Lower lobe of right lung (tissue), 2 donors: ENCODE data around the gene NEURL3. TPM values are rescaled to one million over a fixed set of nuclear protein-coding genes. Genes with fewer than 3 reads are reported as not detected.

Experiments
- ATAC-seq, 2 donors: fragments of 200-7000 bp; cut with Tn5 transposase; one replicate each; pipeline ENCODE4 v1.9.1; 2020 to 2022; ENCODE audit warnings: mild to moderate bottlenecking in 2 of 2, moderate library complexity in 2 of 2
- DNase-seq: peaks from one replicate; pipeline ENCODE4 v3.0.0-alpha.2; 2020
- H3K27ac ChIP-seq: fragments of 200-600 bp; one replicate; pipeline ENCODE4 v1.8.0; 2022
- H3K27me3 ChIP-seq: fragments of 200-600 bp; one replicate; pipeline ENCODE4 v1.8.0; 2022; ENCODE audit warnings: low read depth
- H3K36me3 ChIP-seq: fragments of 200-600 bp; one replicate; pipeline ENCODE4 v1.8.0; 2022; ENCODE audit warnings: mild to moderate bottlenecking
- H3K4me1 ChIP-seq: fragments of 200-600 bp; one replicate; pipeline ENCODE4 v1.8.0; 2022
- H3K4me3 ChIP-seq: fragments of 200-600 bp; one replicate; pipeline ENCODE4 v1.8.0; 2022; ENCODE audit warnings: mild to moderate bottlenecking
- H3K9me3 ChIP-seq: fragments of 200-600 bp; one replicate; pipeline ENCODE4 v1.8.0; 2022
- CTCF ChIP-seq: fragments of 200-600 bp; IDR thresholded peaks from one replicate; pipeline ENCODE4 v1.8.0; 2022; ENCODE audit warnings: antibody characterized with exemption, mild to moderate bottlenecking
- intact Hi-C: fragments of 100-400 bp; cut with DNase I; formaldehyde crosslinking; loops from one replicate; pipeline ENCODE4 v1.11.0; 2022
- total RNA-seq: library from RNA; stranded (reverse); fragmentation: NEBNext Ultra II Directional; extraction: Animal tissue kit (Norgen Biotek cat#: 25700); gene quantifications from one replicate; pipeline ENCODE4 v1.2.1, GENCODE V29; 2021
- donor health status: DM: no; HTN: yes; CAD: no; lungs with severe emphysema.

Gene NEURL3
- total RNA-seq, 1 donor from 2014 or later = 0.27 TPM

- Histone ChIP-seq H3K36me3 (peaks cover 46% of the 10 kb centered on the region), H3K27me3 (no peaks in the 10 kb centered on the region), H3K9me3 (no peaks in the 10 kb centered on the region), H3K27ac (no peak overlapping the region), H3K4me1 (peaks cover 47% of the 10 kb centered on the region), H3K4me3 (no peak overlapping the region)
- DNase-seq (no peak), ATAC-seq (no peak)
- intact Hi-C loops = no loop called here
- TF ChIP-seq CTCF = no peak
These were observed 37.3 kb upstream of the NEURL3 start for GRCh38 chr2:96542357-96542977.

- H3K36me3 ChIP-seq = peaks cover 40% of the 10 kb centered on the region
- no peak for DNase-seq
- intact Hi-C loops = no loop called here
- peaks cover 47% of the 10 kb centered on the region for H3K4me1 ChIP-seq
- no peak overlapping the region for H3K4me3 ChIP-seq
- TF ChIP-seq CTCF = no peak
- H3K27ac ChIP-seq = no peak overlapping the region
- no peaks in the 10 kb centered on the region for H3K9me3 ChIP-seq
- no peaks in the 10 kb centered on the region for H3K27me3 ChIP-seq
- no peak for ATAC-seq
These were observed 36.4 kb upstream of the NEURL3 start for GRCh38 chr2:96541398-96542152.

- Histone ChIP-seq H3K4me3 (no peak overlapping the region), H3K9me3 (no peaks in the 10 kb centered on the region), H3K27me3 (no peaks in the 10 kb centered on the region), H3K27ac (no peak overlapping the region), H3K36me3 (peaks cover 35% of the 10 kb centered on the region), H3K4me1 (peaks cover 56% of the 10 kb centered on the region)
- intact Hi-C loops = no loop called here
- no peak for DNase-seq
- ATAC-seq = no peak
- no peak for TF ChIP-seq CTCF
These were observed 35.0 kb upstream of the NEURL3 start for GRCh38 chr2:96540136-96540535.

GRCh38 chr2:96539215-96539920 lies 34.2 kb upstream of the NEURL3 start:
- H3K27ac ChIP-seq = peak overlapping the region; percentile 99
- TF ChIP-seq CTCF = no peak
- no peak for ATAC-seq
- peaks cover 64% of the 10 kb centered on the region for H3K4me1 ChIP-seq
- intact Hi-C loops = no loop called here
- DNase-seq = no peak
- H3K27me3 ChIP-seq = no peaks in the 10 kb centered on the region
- peaks cover 29% of the 10 kb centered on the region for H3K36me3 ChIP-seq
- H3K9me3 ChIP-seq = no peaks in the 10 kb centered on the region
- peak overlapping the region; percentile 95 for H3K4me3 ChIP-seq

- H3K27me3 ChIP-seq = no peaks in the 10 kb centered on the region
- ATAC-seq = peak; percentile 38 to 49
- peak; percentile 91 for DNase-seq
- TF ChIP-seq CTCF = no peak
- peak overlapping the region; percentile 99 for H3K27ac ChIP-seq
- peak overlapping the region; percentile 95 for H3K4me3 ChIP-seq
- no peaks in the 10 kb centered on the region for H3K9me3 ChIP-seq
- H3K4me1 ChIP-seq = peaks cover 71% of the 10 kb centered on the region
- intact Hi-C loops = no loop called here
- peaks cover 22% of the 10 kb centered on the region for H3K36me3 ChIP-seq
These were observed 33.5 kb upstream of the NEURL3 start for GRCh38 chr2:96538487-96539214.
